RWPE2 (cell line): Measurements from ENCODE around the gene RREB1.

Source experiments
- ATAC-seq: fragments of 200-7000 bp; cut with Tn5 transposase; 3 replicates; pipeline ENCODE4 v1.9.1; 2021; ENCODE audit warnings: low read depth
- DNase-seq: peaks from one replicate; pipeline ENCODE4 v3.0.0-alpha.2; 2020; ENCODE audit warnings: low spot score
- H3K27ac ChIP-seq: fragments of 450-650 bp; 2 replicates; pipeline ENCODE4 v1.5.1; 2017; ENCODE audit warnings: mild to moderate bottlenecking; ENCODE audit not compliant: poor library complexity, severe bottlenecking
- H3K27me3 ChIP-seq: fragments of 250-450 bp; sonication (Bioruptor Pico); 2 replicates; pipeline ENCODE4 v1.5.1; 2021; ENCODE audit warnings: mild to moderate bottlenecking, moderate library complexity; ENCODE audit not compliant: insufficient read depth, poor library complexity, severe bottlenecking
- H3K36me3 ChIP-seq: fragments of 250-450 bp; sonication (Bioruptor Pico); 2 replicates; pipeline ENCODE4 v1.5.1; 2020; ENCODE audit warnings: low read depth, mild to moderate bottlenecking, moderate library complexity
- H3K4me1 ChIP-seq: fragments of 250-450 bp; sonication (Bioruptor Pico); 2 replicates; pipeline ENCODE4 v1.5.1; 2021; ENCODE audit warnings: mild to moderate bottlenecking, moderate library complexity; ENCODE audit not compliant: insufficient read depth, poor library complexity, severe bottlenecking
- H3K4me3 ChIP-seq: fragments of 250-450 bp; sonication (Bioruptor Pico); 2 replicates; pipeline ENCODE4 v1.5.1; 2021; ENCODE audit warnings: mild to moderate bottlenecking, moderate library complexity; ENCODE audit not compliant: severe bottlenecking
- H3K9me3 ChIP-seq: fragments of 250-450 bp; sonication (Bioruptor Pico); 2 replicates; pipeline ENCODE4 v1.5.1; 2021; ENCODE audit warnings: mild to moderate bottlenecking, moderate library complexity; ENCODE audit not compliant: severe bottlenecking
- CTCF ChIP-seq: fragments of 450-650 bp; IDR thresholded peaks from one replicate; pipeline ENCODE4 v1.5.1; 2017; ENCODE audit warnings: mild to moderate bottlenecking, moderate library complexity; ENCODE audit not compliant: poor library complexity, severe bottlenecking

The RREB1 gene

GRCh38 chr6:7129360-7129759, 21.6 kb downstream of the RREB1 start:
- Histone ChIP-seq H3K27ac (peak overlapping the region; percentile 73), H3K4me1 (peaks cover 29% of the 10 kb centered on the region), H3K9me3 (no peaks in the 10 kb centered on the region), H3K36me3 (peaks cover 33% of the 10 kb centered on the region), H3K4me3 (no peak overlapping the region), H3K27me3 (no peaks in the 10 kb centered on the region)
- ATAC-seq (peak; percentile 86), DNase-seq (no peak)
- no peak for TF ChIP-seq CTCF

- ATAC-seq, result peak; percentile 87
- peak; percentile 62 for DNase-seq
These were observed 22.2 kb downstream of the RREB1 start for GRCh38 chr6:7129784-7130569.

GRCh38 chr6:7131390-7131789, 23.6 kb downstream of the RREB1 start:
- ATAC-seq (no peak), DNase-seq (no peak)
- no peaks in the 10 kb centered on the region for H3K27me3 ChIP-seq
- peaks cover 31% of the 10 kb centered on the region for H3K4me1 ChIP-seq
- TF ChIP-seq CTCF, result no peak
- H3K36me3 ChIP-seq, result peaks cover 25% of the 10 kb centered on the region
- H3K27ac ChIP-seq, result no peak overlapping the region
- H3K4me3 ChIP-seq, result no peak overlapping the region
- H3K9me3 ChIP-seq, result no peaks in the 10 kb centered on the region

More at GRCh38 chr6:7129784-7130569, 22.2 kb downstream of the RREB1 start:
- no peak overlapping the region for H3K4me3 ChIP-seq
- H3K9me3 ChIP-seq, result no peaks in the 10 kb centered on the region
- peaks cover 32% of the 10 kb centered on the region for H3K36me3 ChIP-seq
- no peak for TF ChIP-seq CTCF
- H3K4me1 ChIP-seq, result peaks cover 29% of the 10 kb centered on the region
- H3K27me3 ChIP-seq, result no peaks in the 10 kb centered on the region
- peak overlapping the region; percentile 73 for H3K27ac ChIP-seq

- peaks cover 20% of the 10 kb centered on the region for H3K36me3 ChIP-seq
- DNase-seq, result no peak
These were observed 24.8 kb downstream of the RREB1 start for GRCh38 chr6:7132398-7133035.

More at GRCh38 chr6:7132398-7133035, 24.8 kb downstream of the RREB1 start:
- Histone ChIP-seq H3K4me3 (no peak overlapping the region), H3K4me1 (peaks cover 37% of the 10 kb centered on the region), H3K27ac (no peak overlapping the region), H3K27me3 (no peaks in the 10 kb centered on the region), H3K9me3 (no peaks in the 10 kb centered on the region)
- TF ChIP-seq CTCF, result no peak
- no peak for ATAC-seq
